Measurements from ENCODE around the gene DOCK11. TPM values are rescaled to one million over a fixed set of nuclear protein-coding genes. Genes with fewer than 3 reads are reported as not detected.
"Not testable (repeated sequence)": the region's sequence is repeated elsewhere in the genome, so short reads cannot be mapped to it uniquely, and the experiment has no call there.

Gene DOCK11
- total RNA-seq, 1 experiment from 2014 or later = 3.4 TPM

GRCh38 chrX:118570209-118570608, 74.6 kb downstream of the DOCK11 start:
- no peak for DNase-seq (ENCODE audit: low read depth)

- DNase-seq (ENCODE audit: low read depth) = peak; percentile 19
These were observed 76.2 kb downstream of the DOCK11 start for GRCh38 chrX:118571836-118572235.

GRCh38 chrX:118574666-118575065, 79.1 kb downstream of the DOCK11 start:
- no peak for DNase-seq (ENCODE audit: low read depth)

DNA sequence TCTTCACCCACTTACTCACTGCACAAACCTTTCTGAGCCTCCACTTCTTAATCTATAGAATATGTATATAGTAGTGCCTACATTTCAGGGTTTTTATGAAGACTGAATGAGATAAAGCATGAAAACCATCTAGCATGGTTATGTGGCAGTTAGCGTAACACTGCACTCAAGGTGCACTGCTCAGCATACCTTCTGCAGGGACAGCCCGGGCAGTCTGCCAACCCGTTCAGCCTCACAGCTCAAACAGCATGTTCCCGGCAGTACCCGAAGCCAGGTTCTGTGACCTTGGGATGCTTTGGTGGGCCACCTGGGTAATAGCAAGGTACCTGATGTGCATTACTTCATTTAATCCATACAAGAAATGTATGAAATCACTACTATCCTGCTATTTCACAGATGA, 81.4 kb downstream of the DOCK11 start:
- no peak for DNase-seq (ENCODE audit: low read depth)

DNA sequence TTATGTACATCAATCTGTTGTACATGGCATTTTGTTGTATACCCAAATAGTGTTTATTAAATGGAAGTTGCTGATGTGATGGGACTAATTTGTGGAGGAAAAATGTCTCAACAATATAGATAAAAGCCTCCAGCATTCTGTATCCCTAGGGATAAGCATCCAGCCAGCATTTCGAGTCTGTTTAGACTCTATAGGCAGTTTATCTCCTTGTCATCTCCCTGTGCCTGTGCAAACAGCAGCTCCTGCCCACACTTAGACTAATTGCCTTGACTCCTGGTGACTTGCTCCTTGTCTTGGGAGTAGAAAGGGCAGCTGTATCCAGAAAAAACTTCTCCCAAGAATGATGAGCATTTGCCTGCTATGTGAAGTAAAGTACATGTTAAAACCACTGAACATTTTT, 83.8 kb downstream of the DOCK11 start:
- DNase-seq (ENCODE audit: low read depth) = no peak

- DNase-seq (ENCODE audit: low read depth) = not testable (repeated sequence)
These were observed 87.3 kb downstream of the DOCK11 start for GRCh38 chrX:118582926-118583325.

DNA sequence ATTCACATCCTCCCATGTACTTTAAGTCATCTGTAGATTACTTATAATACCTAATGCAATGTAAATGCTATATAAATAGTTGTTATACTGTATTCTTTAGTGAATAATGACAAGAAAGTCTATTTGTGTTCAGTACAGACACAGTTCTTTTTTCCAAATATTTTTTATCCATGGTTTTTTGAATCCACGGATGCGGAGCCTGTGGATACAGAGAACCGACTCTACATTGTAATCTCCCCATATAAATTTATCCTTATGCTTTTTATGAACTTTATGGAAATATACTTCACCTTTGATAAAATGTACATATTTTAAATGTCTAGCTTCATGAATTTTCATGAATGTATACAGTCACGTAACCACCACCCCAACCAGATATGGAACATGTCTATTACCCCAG, 88.2 kb downstream of the DOCK11 start:
- DNase-seq (ENCODE audit: low read depth) = no peak

DNA sequence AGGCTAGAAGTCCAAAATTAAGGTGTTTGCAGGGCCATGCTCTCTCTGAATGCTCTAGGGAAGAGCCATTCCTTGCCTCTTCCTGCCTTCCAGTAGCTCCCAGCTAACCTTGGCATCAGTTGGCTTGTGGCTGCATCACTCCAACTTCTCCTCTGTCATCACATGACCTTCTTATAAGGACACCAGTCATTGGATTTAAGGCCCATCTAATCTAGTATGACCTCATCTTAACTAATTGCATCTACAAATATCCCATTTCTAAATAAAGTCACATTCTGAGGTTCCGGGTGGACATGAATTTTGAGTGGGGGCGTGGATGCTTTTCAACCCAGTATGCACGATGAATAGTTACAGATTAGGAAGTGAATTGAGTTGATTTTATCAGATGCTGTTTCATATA, 89.7 kb downstream of the DOCK11 start:
- no peak for DNase-seq (ENCODE audit: low read depth)

DNA sequence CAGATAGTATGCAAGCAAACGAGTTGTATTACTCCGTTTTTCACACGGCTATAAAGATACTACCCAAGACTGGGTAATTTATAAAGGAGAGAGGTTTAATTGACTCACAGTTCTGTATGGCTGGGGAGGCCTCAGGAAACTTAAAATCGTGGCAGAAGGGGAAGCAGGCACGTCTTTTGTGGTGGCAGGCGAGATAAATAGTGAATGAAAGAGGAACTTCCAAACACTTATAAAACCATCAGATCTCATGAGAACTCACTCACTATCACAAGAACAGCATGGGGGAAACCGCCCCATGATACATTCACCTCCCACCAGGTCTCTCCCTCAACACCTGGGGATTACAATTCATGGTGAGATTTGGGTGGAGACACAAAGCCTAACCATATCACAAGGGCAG, 90.6 kb downstream of the DOCK11 start:
- DNase-seq (ENCODE audit: low read depth) = not testable (repeated sequence)

DNA sequence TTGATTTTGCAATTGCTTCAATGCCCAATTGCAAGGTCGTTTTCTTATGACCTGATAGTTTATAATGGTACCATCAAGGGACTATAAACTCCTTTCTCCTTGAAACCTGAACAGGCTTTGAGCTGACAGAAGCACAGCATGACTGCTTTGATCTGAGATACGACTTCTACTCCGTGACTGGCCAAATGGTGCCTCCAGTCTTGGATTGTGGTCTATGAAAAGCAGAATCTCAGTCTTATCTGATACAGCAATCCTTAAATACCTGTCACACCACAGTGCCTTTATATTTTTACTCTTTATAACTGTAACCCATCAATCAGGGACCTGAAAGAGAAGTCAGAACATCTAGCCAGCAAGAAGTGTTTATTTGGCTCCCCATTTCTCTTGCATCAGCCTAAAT, 93.1 kb downstream of the DOCK11 start:
- DNase-seq (ENCODE audit: low read depth) = no peak

- no peak for DNase-seq (ENCODE audit: low read depth)
These were observed 93.6 kb downstream of the DOCK11 start for GRCh38 chrX:118589227-118589626.

- DNase-seq (ENCODE audit: low read depth) = no peak
These were observed 97.8 kb downstream of the DOCK11 start for GRCh38 chrX:118593407-118593806.

- DNase-seq (ENCODE audit: low read depth) = no peak
These were observed 99.2 kb downstream of the DOCK11 start for GRCh38 chrX:118594697-118595420.

- peak; percentile 3 for DNase-seq (ENCODE audit: low read depth)
These were observed 100.0 kb downstream of the DOCK11 start for GRCh38 chrX:118595501-118596042.

DNA sequence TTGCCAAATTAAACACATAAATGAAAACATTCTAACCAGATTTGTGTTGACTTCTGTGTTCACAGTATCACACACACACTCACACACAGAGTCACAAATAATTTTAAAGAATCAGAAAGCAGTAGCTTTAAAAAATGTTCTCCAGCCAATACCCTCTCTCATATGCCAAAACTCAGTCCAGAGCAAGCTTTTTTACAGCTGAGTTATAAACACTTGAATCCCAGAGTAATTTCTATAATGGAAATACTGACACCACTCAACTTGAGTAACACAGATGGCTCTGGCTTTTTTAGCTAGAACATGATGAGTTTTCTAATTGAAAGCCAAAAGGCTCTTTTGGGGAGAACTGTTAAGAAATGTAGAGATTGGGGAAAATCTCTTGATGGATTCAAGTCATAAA, 100.8 kb downstream of the DOCK11 start:
- no peak for DNase-seq (ENCODE audit: low read depth)

DNA sequence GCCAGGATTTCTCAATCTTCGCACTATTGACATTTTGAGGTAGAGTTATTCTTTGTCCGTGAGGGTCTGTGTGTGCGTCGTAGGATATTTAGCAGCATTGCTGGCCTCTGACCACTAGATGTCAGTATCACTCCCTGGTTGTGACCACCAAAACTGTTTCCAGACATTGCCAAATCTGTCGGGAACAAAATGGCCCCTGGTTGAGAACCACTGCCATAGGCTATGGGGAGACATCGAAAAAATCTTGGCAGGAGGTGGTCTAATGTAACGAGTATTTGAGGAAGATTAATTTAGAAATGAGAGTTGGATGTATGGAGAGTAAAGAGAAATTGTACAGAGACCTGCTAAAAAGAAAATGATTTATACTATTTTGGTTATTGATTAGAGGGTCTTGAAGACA, 108.4 kb downstream of the DOCK11 start:
- peak; percentile 70 for DNase-seq (ENCODE audit: low read depth)

DNA sequence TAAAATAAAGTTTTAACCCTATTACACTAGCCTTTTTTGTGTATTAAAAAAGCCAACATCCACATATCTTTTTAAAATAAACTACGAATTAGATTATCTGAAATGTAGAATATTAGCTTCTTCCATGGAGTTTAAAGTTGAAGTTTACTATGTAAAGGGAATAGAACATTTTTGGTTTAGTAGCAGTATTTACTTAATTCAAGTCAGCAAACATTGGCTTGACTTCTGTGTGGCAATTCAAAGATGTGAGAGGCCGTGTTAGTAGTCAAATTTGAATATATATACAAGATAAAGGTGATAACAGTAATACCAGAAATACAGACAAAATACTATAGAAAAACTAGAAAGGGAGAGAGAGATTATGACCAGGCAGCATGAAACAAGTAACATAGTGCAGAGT, 116.7 kb downstream of the DOCK11 start:
- no peak for DNase-seq (ENCODE audit: low read depth)

DNA sequence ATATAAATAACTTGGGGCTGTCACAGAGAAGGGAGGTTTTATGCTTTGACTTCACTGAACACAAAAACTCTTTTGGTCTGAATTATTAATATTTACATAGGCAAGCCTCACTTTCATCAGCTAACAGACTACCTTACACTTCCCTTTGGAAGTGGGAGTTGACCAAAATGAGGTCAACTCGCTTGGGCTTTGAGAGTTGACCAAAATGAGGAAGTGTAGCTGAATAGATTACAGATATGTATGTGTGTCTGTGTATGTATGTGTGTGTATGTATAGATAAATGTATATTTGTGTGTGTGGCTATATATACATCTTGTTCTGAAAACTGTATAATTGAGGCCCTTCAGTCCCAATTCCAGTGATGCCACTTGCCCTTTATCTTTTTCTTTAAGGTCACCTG, 118.5 kb downstream of the DOCK11 start:
- DNase-seq (ENCODE audit: low read depth) = no peak

DNA sequence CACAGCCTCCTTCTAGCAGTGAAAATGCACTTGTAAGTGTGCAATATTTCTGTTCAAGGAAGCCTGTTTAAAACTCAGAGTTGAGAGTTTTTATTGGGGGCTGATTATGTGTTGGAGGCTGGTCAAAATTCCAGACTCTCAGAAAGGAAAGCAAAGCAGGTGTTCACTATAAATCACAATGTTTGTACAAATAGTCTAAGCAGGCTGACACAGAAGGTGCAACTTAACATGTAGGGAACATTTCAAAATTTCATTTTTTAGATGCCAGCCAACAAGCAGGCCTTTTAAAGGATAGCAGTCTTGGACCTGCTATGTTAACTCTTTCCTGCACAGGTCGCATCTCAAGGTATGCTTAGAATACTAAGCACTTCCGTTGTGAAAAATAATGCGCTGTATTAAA, 119.5 kb downstream of the DOCK11 start:
- no peak for DNase-seq (ENCODE audit: low read depth)

DNA sequence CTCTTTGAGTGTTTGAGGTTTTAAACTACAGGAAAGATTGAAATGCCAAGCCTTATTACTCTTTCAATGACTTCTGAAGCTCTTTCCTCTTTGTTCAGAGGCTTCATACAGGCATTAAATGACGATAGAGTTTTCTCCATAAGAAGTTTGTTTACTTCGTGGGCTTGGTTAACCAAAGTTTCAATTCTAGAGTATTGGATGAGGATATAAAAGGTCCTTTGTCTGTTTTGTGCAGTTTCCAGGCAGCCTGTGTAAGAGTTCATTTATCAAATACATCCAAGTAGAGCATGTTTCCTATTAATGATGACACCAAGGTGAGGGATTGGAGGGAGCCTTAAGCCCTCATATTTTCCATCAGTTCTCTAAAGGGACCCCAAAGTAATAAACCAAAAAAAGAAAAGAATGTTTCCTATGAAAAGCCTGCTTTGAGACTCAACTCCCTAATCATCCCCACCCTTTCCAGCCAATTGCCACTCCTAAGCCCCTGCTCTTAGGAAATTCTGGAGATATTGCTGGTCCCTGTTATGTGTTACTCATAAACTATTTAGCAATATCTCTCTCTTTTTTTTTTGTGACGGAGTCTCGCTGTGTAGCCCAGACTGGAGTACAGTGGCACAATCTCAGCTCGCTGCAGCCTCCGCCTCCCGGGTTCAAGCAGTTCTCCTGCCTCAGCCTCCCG, 125.6 kb downstream of the DOCK11 start:
- DNase-seq (ENCODE audit: low read depth) = no peak

DNA sequence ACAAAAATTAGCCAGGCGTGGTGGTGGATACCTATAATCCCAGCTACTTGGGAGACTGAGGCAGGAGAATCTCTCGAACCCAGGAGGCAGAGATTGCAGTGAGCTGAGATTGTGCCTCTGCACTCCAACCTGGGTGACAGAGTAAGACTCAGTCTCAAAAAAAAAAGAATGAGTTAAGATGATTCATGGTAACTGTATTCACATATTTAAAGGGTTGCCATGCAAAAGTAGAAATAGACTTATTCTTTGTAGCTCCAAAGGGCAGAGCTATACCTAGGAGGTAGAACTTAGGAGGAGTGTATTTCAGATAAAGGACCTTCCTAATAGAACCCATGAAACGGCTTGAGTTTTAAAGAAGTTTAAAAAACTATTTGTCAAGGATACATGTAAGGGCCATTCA, 127.4 kb downstream of the DOCK11 start:
- DNase-seq (ENCODE audit: low read depth) = no peak

DNA sequence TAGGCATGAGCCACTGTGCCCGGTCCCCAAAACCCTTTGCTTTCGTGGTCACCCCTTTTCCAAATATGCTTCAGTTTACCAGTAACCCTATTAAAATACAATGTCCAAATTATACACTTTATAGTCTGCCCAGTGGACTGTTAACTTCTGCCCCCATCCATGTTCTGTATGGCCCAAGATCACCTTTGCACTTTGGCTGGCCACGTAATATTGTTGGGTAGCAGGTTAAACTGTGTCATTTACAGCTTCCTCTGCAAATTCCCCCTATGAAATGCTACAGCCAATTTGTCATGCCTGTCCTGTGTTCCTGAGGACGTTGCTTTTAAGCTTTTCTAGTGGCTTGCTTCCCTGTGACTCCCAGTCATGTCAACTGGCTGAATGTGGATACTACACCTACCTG, 130.7 kb downstream of the DOCK11 start:
- DNase-seq (ENCODE audit: low read depth) = no peak

DNA sequence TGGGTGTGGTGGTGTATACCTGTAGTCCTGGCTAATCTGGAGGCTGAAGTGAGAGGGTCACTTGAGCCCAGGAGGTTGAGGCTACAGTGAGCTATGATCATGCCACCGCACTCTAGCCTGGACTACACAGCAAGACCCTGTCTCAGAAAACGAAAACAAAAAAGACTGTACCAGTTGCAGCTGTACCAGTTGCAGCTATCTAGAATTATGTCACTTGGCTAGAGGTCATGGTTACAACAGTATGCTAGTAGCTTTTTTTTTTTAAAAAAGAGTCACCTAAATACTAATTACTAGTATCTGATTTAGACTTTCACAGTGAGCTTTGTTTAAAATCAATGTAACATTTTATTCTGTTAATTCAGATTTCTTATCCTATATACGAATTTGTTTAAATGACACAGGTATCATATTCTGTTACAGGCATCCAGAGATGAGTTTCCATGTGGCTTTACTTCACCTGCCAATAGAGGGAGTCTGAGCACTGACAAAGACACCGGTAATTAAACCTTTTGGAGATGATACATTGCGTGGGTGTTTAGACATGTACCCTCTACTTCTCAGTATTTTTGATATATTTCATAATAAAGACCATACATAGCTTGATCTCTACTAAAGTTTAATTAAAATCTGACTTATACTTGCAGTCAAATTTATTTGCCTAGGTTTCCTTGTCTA, 131.6 kb downstream of the DOCK11 start:
- DNase-seq (ENCODE audit: low read depth) = peak; percentile 30

Data from M059J (cell line).